ENCODE measurements around the gene ITGA4. TPM values are rescaled to one million over a fixed set of nuclear protein-coding genes. Genes with fewer than 3 reads are reported as not detected.
A peak's percentile ranks its signal among the peaks of the same experiment; 100 is the strongest.

Gene ITGA4
- polyA plus RNA-seq, 6 donors from 2014 or later, result 129 to 160 (median 153) TPM

DNA sequence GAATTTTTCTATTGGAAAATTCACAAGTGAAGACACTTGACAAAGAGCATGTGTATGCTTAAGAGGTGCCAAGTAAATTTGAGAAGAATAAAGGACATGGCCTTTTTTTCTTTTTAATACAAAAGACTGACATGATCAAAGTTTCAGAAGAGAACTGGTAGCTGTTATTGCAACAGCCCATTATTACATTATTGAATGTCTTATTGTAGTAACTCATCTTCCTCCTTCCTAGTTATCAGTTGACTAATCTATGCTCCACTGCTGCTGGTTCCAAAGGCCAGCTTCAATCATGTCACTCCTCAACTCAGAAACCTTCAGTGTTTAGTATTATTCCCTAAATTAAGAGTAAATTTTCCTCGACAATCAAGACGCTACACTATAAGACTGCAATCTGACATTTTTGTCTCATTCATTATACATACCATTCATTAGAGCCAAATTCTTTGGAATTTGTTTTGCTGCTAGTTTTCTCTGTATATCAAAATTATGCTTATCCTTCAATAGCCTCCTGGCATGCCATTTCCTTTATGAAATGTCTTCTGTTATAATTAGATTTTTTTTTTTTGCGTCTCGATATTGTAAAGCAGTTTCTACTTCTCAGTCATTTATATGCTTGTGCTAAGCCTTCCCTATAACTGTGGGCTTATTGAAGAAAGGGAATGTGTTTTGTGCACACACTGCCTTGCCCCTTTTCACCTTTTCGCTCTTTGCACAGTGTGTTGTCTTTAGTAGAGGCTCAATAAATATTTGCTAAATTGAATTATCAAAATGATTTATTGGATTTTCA is 27.9 kb downstream of the ITGA4 start:
- ATAC-seq (ENCODE audit: low read depth in 2 of 2) (no peak), DNase-seq (no peak)
- Mint-ChIP-seq H3K27ac (peak overlapping the region in 3 of 6 donors; percentile 9 to 69 (median 64)), H3K9me3 (no peaks in the 10 kb centered on the region), H3K36me3 (peaks cover 38 to 39% of the 10 kb centered on the region in 2 donors), H3K27me3 (no peaks in the 10 kb centered on the region), H3K4me1 (peaks cover 2 to 10% (median 3%) of the 10 kb centered on the region in 3 donors), H3K4me3 (no peak overlapping the region)

DNA sequence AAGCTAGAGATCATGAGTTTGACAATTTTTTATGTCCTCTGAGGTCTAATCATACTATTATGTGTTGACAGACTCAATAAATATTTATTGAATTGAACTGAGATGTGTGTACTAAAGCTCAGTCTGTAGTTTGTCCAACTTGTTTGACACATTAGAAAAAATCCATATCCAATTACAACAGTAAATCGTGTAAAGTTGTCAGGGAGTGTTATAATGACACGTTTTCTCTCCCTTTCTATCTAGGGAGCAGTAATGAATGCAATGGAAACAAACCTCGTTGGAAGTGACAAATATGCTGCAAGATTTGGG is 28.4 kb downstream of the ITGA4 start:
- ATAC-seq (ENCODE audit: low read depth in 2 of 2), result no peak

GRCh38 chr2:181499231-181499630 is 42.0 kb downstream of the ITGA4 start:
- Mint-ChIP-seq H3K27me3 (no peaks in the 10 kb centered on the region), H3K27ac (peak overlapping the region in 1 of 6 donors; percentile 78), H3K4me1 (no peaks in the 10 kb centered on the region), H3K36me3 (peaks cover 16 to 21% of the 10 kb centered on the region in 2 donors), H3K9me3 (no peaks in the 10 kb centered on the region), H3K4me3 (no peak overlapping the region)
- DNase-seq (no peak), ATAC-seq (ENCODE audit: low read depth in 2 of 2) (no peak)

More for the DNA sequence above, 28.4 kb downstream of the ITGA4 start:
- no peak for DNase-seq
- Mint-ChIP-seq H3K4me1 (peaks cover 5 to 10% (median 7%) of the 10 kb centered on the region in 3 donors), H3K27me3 (no peaks in the 10 kb centered on the region), H3K27ac (peak overlapping the region in 1 of 6 donors; percentile 69), H3K9me3 (no peaks in the 10 kb centered on the region), H3K36me3 (peaks cover 35 to 38% of the 10 kb centered on the region in 2 donors), H3K4me3 (no peak overlapping the region)

- Mint-ChIP-seq H3K27me3 (no peaks in the 10 kb centered on the region), H3K27ac (no peak overlapping the region), H3K4me1 (no peaks in the 10 kb centered on the region), H3K9me3 (no peaks in the 10 kb centered on the region), H3K4me3 (no peak overlapping the region), H3K36me3 (peaks cover 16 to 20% of the 10 kb centered on the region in 2 donors)
- DNase-seq (no peak), ATAC-seq (ENCODE audit: low read depth in 2 of 2) (no peak)
These were observed 43.0 kb downstream of the ITGA4 start for GRCh38 chr2:181500201-181500600.

GRCh38 chr2:181515719-181516118 is 58.5 kb downstream of the ITGA4 start:
- Mint-ChIP-seq H3K4me1 (peaks cover 13 to 30% (median 18%) of the 10 kb centered on the region in 3 donors), H3K9me3 (no peaks in the 10 kb centered on the region), H3K27me3 (no peaks in the 10 kb centered on the region), H3K27ac (peak overlapping the region in 2 of 6 donors; percentile 11 to 44), H3K36me3 (peaks cover 33 to 41% of the 10 kb centered on the region in 2 donors), H3K4me3 (no peak overlapping the region)
- DNase-seq (no peak), ATAC-seq (ENCODE audit: low read depth in 2 of 2) (no peak)

GRCh38 chr2:181516992-181517391 is 59.8 kb downstream of the ITGA4 start:
- ATAC-seq (ENCODE audit: low read depth in 2 of 2) (no peak), DNase-seq (no peak)
- H3K4me3 Mint-ChIP-seq, result no peak overlapping the region
- no peaks in the 10 kb centered on the region for H3K27me3 Mint-ChIP-seq
- peaks cover 13 to 28% (median 17%) of the 10 kb centered on the region in 3 donors for H3K4me1 Mint-ChIP-seq
- H3K9me3 Mint-ChIP-seq, result no peaks in the 10 kb centered on the region
- peak overlapping the region in 3 of 6 donors; percentile 13 to 75 (median 21) for H3K27ac Mint-ChIP-seq
- peaks cover 26 to 31% of the 10 kb centered on the region in 2 donors for H3K36me3 Mint-ChIP-seq

DNA sequence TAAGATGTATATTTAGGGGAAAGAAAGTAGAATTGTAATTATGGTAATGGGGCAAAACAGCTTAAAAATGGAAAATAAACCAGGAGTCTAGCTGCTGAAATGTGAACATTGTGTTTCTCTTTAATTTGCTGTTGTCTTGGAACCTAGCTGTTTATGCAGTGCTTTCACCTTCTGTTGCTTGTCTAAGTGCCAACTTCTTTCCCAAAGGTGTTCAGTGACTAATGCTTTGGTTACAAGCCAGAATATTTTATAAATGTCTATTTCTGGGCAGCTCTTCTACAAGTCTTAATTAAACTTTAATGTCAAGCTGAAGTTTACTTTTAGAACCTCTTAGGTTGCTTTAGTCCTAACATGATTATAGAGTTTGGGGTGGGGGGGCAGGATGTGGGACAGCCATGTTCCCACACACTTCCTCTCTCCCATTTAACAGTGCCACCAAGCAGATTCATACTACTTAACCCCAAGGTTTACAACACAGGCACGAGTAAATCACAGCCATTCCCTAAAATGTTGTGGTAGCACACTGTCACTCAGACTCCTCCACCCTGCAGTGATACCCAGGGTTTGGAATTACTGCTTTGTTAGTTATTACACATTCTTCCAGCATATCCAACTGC is 60.6 kb downstream of the ITGA4 start:
- H3K27me3 Mint-ChIP-seq, result no peaks in the 10 kb centered on the region
- H3K4me1 Mint-ChIP-seq, result peaks cover 13 to 24% (median 13%) of the 10 kb centered on the region in 3 donors
- peak overlapping the region in 5 of 6 donors; percentile 7 to 81 (median 54) for H3K27ac Mint-ChIP-seq
- H3K36me3 Mint-ChIP-seq, result peaks cover 21 to 23% of the 10 kb centered on the region in 2 donors
- H3K4me3 Mint-ChIP-seq, result no peak overlapping the region
- ATAC-seq (ENCODE audit: low read depth in 2 of 2), result no peak
- no peaks in the 10 kb centered on the region for H3K9me3 Mint-ChIP-seq
- no peak for DNase-seq

DNA sequence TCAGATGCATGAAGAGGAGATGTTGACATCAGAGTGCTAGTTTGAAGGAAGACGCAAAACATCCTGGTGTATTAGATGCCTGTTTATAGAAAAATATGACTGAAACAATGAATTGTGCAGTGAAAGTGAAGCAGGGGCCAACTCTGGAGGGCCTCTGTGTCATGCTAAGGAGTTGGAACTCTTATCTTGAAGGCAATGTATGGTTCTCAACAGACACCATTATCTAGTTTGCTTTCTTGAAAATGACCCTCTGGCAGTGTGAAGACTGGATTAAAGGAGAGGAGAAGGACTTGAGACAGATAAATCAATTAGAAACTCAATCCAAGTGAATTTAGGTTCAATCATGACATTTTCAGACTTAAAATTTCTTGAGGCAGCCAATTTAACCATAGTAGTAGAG is 63.1 kb downstream of the ITGA4 start:
- no peaks in the 10 kb centered on the region for H3K27me3 Mint-ChIP-seq
- H3K9me3 Mint-ChIP-seq, result no peaks in the 10 kb centered on the region
- peak overlapping the region; percentile 0 to 91 (median 12) for H3K27ac Mint-ChIP-seq
- H3K4me1 Mint-ChIP-seq, result peaks cover 7 to 13% (median 12%) of the 10 kb centered on the region in 3 donors
- peaks cover 7 to 8% of the 10 kb centered on the region in 2 donors for H3K36me3 Mint-ChIP-seq
- no peak for ATAC-seq (ENCODE audit: low read depth in 2 of 2)
- no peak overlapping the region for H3K4me3 Mint-ChIP-seq
- DNase-seq, result no peak

- Mint-ChIP-seq H3K4me1 (peaks cover 0 to 7% (median 4%) of the 10 kb centered on the region in 3 donors), H3K27ac (no peak overlapping the region), H3K9me3 (no peaks in the 10 kb centered on the region), H3K27me3 (no peaks in the 10 kb centered on the region), H3K4me3 (no peak overlapping the region), H3K36me3 (peaks cover 17 to 25% of the 10 kb centered on the region in 2 donors)
- no peak for DNase-seq
- no peak for ATAC-seq (ENCODE audit: low read depth in 2 of 2)
These were observed 66.6 kb downstream of the ITGA4 start for GRCh38 chr2:181523756-181524155.

GRCh38 chr2:181526014-181526413 is 68.8 kb downstream of the ITGA4 start:
- Mint-ChIP-seq H3K36me3 (peaks cover 17% of the 10 kb centered on the region in 2 donors), H3K4me1 (peaks cover 0 to 4% (median 0%) of the 10 kb centered on the region in 3 donors), H3K27me3 (no peaks in the 10 kb centered on the region), H3K27ac (peak overlapping the region in 4 of 6 donors; percentile 28 to 85 (median 47)), H3K9me3 (no peaks in the 10 kb centered on the region), H3K4me3 (no peak overlapping the region)
- no peak for DNase-seq
- ATAC-seq (ENCODE audit: low read depth in 2 of 2), result no peak

DNA sequence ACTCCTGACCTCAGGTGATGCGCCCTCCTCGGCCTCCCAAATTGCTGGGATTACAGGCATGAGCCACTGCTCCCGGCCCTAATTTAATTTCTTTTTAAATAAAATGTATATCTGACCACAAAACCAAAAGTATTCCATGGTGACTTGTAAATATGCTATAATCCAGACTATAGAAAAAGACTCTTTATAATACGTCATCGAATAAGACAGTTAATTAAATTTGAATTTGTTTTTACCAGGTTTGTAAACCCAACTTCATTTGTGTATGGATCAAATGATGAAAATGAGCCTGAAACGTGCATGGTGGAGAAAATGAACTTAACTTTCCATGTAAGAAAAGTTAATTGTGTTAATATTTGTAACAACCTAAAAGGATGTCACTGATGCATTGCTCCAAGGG is 69.9 kb downstream of the ITGA4 start:
- H3K36me3 Mint-ChIP-seq, result peaks cover 17% of the 10 kb centered on the region in 2 donors

DNA sequence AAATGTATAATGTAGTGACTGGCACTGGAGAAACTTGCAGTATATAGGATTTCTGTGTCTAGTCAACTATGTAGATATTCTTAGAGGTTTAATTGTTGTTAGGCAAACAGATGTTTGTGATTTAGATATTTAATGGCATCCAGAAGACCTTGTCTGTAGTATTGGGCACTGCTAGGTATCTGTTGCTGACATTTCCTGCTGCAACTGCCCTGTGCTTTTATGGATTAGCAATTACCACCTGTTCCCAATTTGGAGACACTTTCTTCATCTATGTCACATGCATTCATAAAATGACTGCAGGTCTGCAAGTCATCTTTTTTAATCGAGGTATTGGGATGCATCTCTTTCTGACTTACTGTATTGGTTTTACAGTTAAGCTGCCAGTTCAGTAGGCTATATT is 71.3 kb downstream of the ITGA4 start:
- Mint-ChIP-seq H3K4me1 (peaks cover 0 to 4% (median 2%) of the 10 kb centered on the region in 3 donors), H3K4me3 (no peak overlapping the region), H3K27ac (peak overlapping the region in 1 of 6 donors; percentile 26), H3K27me3 (no peaks in the 10 kb centered on the region), H3K36me3 (peaks cover 19 to 23% of the 10 kb centered on the region in 2 donors), H3K9me3 (no peaks in the 10 kb centered on the region)
- no peak for DNase-seq
- ATAC-seq (ENCODE audit: low read depth in 2 of 2), result no peak

More for the DNA sequence above, 69.9 kb downstream of the ITGA4 start:
- no peaks in the 10 kb centered on the region for H3K27me3 Mint-ChIP-seq
- ATAC-seq (ENCODE audit: low read depth in 2 of 2) (no peak), DNase-seq (no peak)
- H3K27ac Mint-ChIP-seq, result peak overlapping the region in 2 of 6 donors; percentile 42 to 66
- H3K4me1 Mint-ChIP-seq, result peaks cover 0 to 4% (median 0%) of the 10 kb centered on the region in 3 donors
- no peak overlapping the region for H3K4me3 Mint-ChIP-seq
- H3K9me3 Mint-ChIP-seq, result no peaks in the 10 kb centered on the region

GRCh38 chr2:181536730-181537129 is 79.5 kb downstream of the ITGA4 start:
- Mint-ChIP-seq H3K27me3 (no peaks in the 10 kb centered on the region), H3K4me3 (no peak overlapping the region), H3K36me3 (peaks cover 43 to 54% of the 10 kb centered on the region in 2 donors), H3K4me1 (peaks cover 5 to 10% (median 7%) of the 10 kb centered on the region in 3 donors), H3K9me3 (peaks cover 0 to 5% (median 0%) of the 10 kb centered on the region in 7 donors), H3K27ac (no peak overlapping the region)
- DNase-seq, result no peak
- no peak for ATAC-seq (ENCODE audit: low read depth in 2 of 2)

DNA sequence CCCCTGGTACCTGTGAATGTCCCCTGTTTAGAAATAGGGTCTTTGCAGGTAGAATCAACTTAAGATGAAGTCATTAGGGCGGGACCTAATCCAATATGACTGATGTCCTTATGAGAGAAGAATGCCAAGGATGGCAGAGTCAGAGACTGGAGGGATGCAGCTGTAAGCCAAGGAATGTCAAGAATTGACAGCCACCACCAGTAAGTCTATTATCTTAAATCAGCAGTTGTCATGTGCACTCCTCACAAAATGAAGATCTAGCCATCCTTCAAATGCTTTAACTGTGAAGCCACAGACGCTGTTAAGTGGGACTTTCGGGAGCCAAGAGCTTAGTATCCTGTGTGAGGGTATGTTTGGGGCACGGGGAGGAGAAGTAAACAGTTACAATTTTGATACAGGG is 83.2 kb downstream of the ITGA4 start:
- Mint-ChIP-seq H3K4me1 (peaks cover 5 to 11% (median 8%) of the 10 kb centered on the region in 3 donors), H3K27me3 (no peaks in the 10 kb centered on the region), H3K27ac (peak overlapping the region in 2 of 6 donors; percentile 69 to 87), H3K36me3 (peaks cover 24 to 35% of the 10 kb centered on the region in 2 donors), H3K9me3 (peaks cover 0 to 5% (median 0%) of the 10 kb centered on the region in 7 donors), H3K4me3 (peak overlapping the region in 1 of 8 donors; percentile 7)
- DNase-seq (no peak), ATAC-seq (ENCODE audit: low read depth in 2 of 2) (no peak)
